PC-3 (cell line): Measurements from ENCODE around the gene GPR68.

Experiments used
- CTCF ChIP-seq: fragments of 300-600 bp; sonication (generic); conservative IDR thresholded peaks from 2 replicates; pipeline ENCODE4 v1.5.1; 2017; ENCODE audit warnings: antibody characterized with exemption, low read depth, mild to moderate bottlenecking, low read length
- EZH2 ChIP-seq: fragments of 300-600 bp; sonication (generic); IDR thresholded peaks from one replicate; pipeline ENCODE4 v1.6.1; 2017; ENCODE audit warnings: antibody characterized with exemption, mild to moderate bottlenecking, low read length; ENCODE audit not compliant: unreplicated experiment
- EZH2phosphoT487 ChIP-seq: fragments of 300-600 bp; sonication (generic); IDR thresholded peaks from 2 replicates; pipeline ENCODE4 v1.6.1; 2018; ENCODE audit warnings: mild to moderate bottlenecking, antibody characterized with exemption, low read length, borderline replicate concordance

DNA sequence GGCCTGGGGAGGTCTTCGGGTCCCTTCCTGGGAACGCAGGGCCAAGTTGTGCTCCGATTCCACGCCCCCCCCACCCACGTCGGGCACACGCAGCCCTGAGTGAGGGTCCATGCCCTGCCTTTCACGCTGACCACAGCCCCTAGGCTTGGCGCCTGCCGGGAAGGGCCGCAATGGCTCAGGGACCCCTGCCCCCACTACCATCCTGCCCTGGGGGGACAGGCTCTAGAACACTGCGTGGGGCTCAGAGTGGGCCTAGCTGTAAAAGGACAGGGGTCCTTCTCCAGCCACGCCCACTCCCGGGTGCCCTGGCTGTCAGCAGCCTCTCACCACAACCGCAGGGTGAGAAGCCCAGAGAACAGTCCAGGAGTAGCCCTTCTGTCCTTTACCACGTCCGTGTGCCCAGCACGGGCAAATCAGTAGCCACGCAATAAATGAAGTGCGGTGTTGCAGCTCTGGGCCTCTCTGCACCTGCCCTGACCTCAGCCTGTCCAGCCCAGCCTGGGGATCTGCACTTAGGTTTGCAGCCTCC lies 9.4 kb upstream of the GPR68 start:
- TF ChIP-seq CTCF: no peak
- TF ChIP-seq EZH2phosphoT487: no peak
- no peak for TF ChIP-seq EZH2
